ENCODE data around the gene IYD.

IYD gene

GRCh38 chr6:150345781-150346180 is 23.0 kb upstream of the IYD start:
- DNase-seq (ENCODE audit: extremely low spot score), result no peak
- POLR2A ChIA-PET, result no interaction called here
- CTCF ChIA-PET, result no interaction called here
- TF ChIP-seq NFRKB (IDR thresholded peaks at IDR 0.05) (no peak), CTBP1 (IDR thresholded peaks at IDR 0.05; ENCODE audit: borderline replicate concordance) (no peak), L3MBTL2 (conservative IDR thresholded peaks at IDR 0.05) (no peak), TARDBP (IDR thresholded peaks at IDR 0.05) (no peak), PKNOX1 (IDR thresholded peaks at IDR 0.05) (no peak), SUZ12 (IDR thresholded peaks at IDR 0.05) (no peak), FOXM1 (IDR thresholded peaks at IDR 0.05; ENCODE audit: borderline replicate concordance) (no peak), ELF4 (IDR thresholded peaks at IDR 0.05) (no peak), ZNF384 (IDR thresholded peaks at IDR 0.05) (no peak), ARNT (IDR thresholded peaks at IDR 0.05) (no peak), SP1 (IDR thresholded peaks at IDR 0.05) (no peak), FOXA1 (IDR thresholded peaks at IDR 0.05) (no peak)

- POLR2A ChIA-PET, result no interaction called here
- TF ChIP-seq NFRKB (IDR thresholded peaks at IDR 0.05) (no peak), ELF4 (IDR thresholded peaks at IDR 0.05) (no peak), PKNOX1 (IDR thresholded peaks at IDR 0.05) (no peak), FOXA1 (IDR thresholded peaks at IDR 0.05) (no peak), TARDBP (IDR thresholded peaks at IDR 0.05) (no peak), L3MBTL2 (conservative IDR thresholded peaks at IDR 0.05) (no peak), FOXM1 (IDR thresholded peaks at IDR 0.05; ENCODE audit: borderline replicate concordance) (no peak), SUZ12 (IDR thresholded peaks at IDR 0.05) (no peak), LEF1 (IDR thresholded peaks at IDR 0.05; ENCODE audit: borderline replicate concordance) (no peak), BHLHE40 (IDR thresholded peaks at IDR 0.05; ENCODE audit: borderline replicate concordance) (no peak), FOXK2 (IDR thresholded peaks at IDR 0.05) (no peak), CTBP1 (IDR thresholded peaks at IDR 0.05; ENCODE audit: borderline replicate concordance) (no peak), HDGF (IDR thresholded peaks at IDR 0.05; ENCODE audit: borderline replicate concordance) (no peak), ZNF384 (IDR thresholded peaks at IDR 0.05) (no peak), SP1 (IDR thresholded peaks at IDR 0.05) (no peak)
- CTCF ChIA-PET, result interaction anchor here (1.5 kb wide), 1 partner anchor 275 kb away, joined by 6 read pairs; no protein-coding TSS in a partner anchor
- DNase-seq (ENCODE audit: extremely low spot score), result no peak
Observed at GRCh38 chr6:150346346-150346745, 22.5 kb upstream of the IYD start.

GRCh38 chr6:150347845-150348244 is 21.0 kb upstream of the IYD start:
- no peak for TF ChIP-seq LEF1 (IDR thresholded peaks at IDR 0.05; ENCODE audit: borderline replicate concordance)
- no peak for TF ChIP-seq TARDBP (IDR thresholded peaks at IDR 0.05)
- no peak for TF ChIP-seq ZNF384 (IDR thresholded peaks at IDR 0.05)
- no peak for TF ChIP-seq SUZ12 (IDR thresholded peaks at IDR 0.05)
- no peak for TF ChIP-seq FOXK2 (IDR thresholded peaks at IDR 0.05)
- TF ChIP-seq HDGF (IDR thresholded peaks at IDR 0.05; ENCODE audit: borderline replicate concordance), result no peak
- no peak for TF ChIP-seq ARNT (IDR thresholded peaks at IDR 0.05)
- DNase-seq (ENCODE audit: extremely low spot score), result no peak
- ChIA-PET CTCF (no interaction called here), POLR2A (no interaction called here)

- CTCF ChIA-PET, result interaction anchor here (1.6 kb wide), 1 partner anchor 46 kb away, joined by 5 read pairs; no protein-coding TSS in a partner anchor
- DNase-seq (ENCODE audit: extremely low spot score), result no peak
- POLR2A ChIA-PET, result interaction anchor here (0.6 kb wide), 1 partner anchor 212 kb away, joined by 4 read pairs; no protein-coding TSS in a partner anchor
- no peak for TF ChIP-seq SP1 (IDR thresholded peaks at IDR 0.05)
- no peak for TF ChIP-seq FOXA1 (IDR thresholded peaks at IDR 0.05)
- no peak for TF ChIP-seq LEF1 (IDR thresholded peaks at IDR 0.05; ENCODE audit: borderline replicate concordance)
- no peak for TF ChIP-seq BHLHE40 (IDR thresholded peaks at IDR 0.05; ENCODE audit: borderline replicate concordance)
- no peak for TF ChIP-seq ZNF384 (IDR thresholded peaks at IDR 0.05)
- TF ChIP-seq L3MBTL2 (conservative IDR thresholded peaks at IDR 0.05), result no peak
- no peak for TF ChIP-seq FOXM1 (IDR thresholded peaks at IDR 0.05; ENCODE audit: borderline replicate concordance)
- TF ChIP-seq NFRKB (IDR thresholded peaks at IDR 0.05), result no peak
- no peak for TF ChIP-seq CTBP1 (IDR thresholded peaks at IDR 0.05; ENCODE audit: borderline replicate concordance)
- TF ChIP-seq TARDBP (IDR thresholded peaks at IDR 0.05), result no peak
- no peak for TF ChIP-seq ELF4 (IDR thresholded peaks at IDR 0.05)
- no peak for TF ChIP-seq ARNT (IDR thresholded peaks at IDR 0.05)
- no peak for TF ChIP-seq FOXK2 (IDR thresholded peaks at IDR 0.05)
- no peak for TF ChIP-seq SUZ12 (IDR thresholded peaks at IDR 0.05)
- no peak for TF ChIP-seq PKNOX1 (IDR thresholded peaks at IDR 0.05)
- no peak for TF ChIP-seq HDGF (IDR thresholded peaks at IDR 0.05; ENCODE audit: borderline replicate concordance)
Observed at GRCh38 chr6:150349546-150349945, 19.3 kb upstream of the IYD start.

- TF ChIP-seq BHLHE40 (IDR thresholded peaks at IDR 0.05; ENCODE audit: borderline replicate concordance) (no peak), ARNT (IDR thresholded peaks at IDR 0.05) (no peak), SP1 (IDR thresholded peaks at IDR 0.05) (no peak), PKNOX1 (IDR thresholded peaks at IDR 0.05) (no peak), FOXK2 (IDR thresholded peaks at IDR 0.05) (no peak), L3MBTL2 (conservative IDR thresholded peaks at IDR 0.05) (no peak), TARDBP (IDR thresholded peaks at IDR 0.05) (no peak), FOXM1 (IDR thresholded peaks at IDR 0.05; ENCODE audit: borderline replicate concordance) (no peak), LEF1 (IDR thresholded peaks at IDR 0.05; ENCODE audit: borderline replicate concordance) (no peak)
- no peak for DNase-seq (ENCODE audit: extremely low spot score)
- POLR2A ChIA-PET, result no interaction called here
- CTCF ChIA-PET, result interaction anchor here (0.6 to 1.0 kb wide), 5 partner anchors 22 to 463 kb away, joined by 3 to 8 read pairs (median 3); no protein-coding TSS in a partner anchor
Observed at GRCh38 chr6:150352321-150353296, 16.2 kb upstream of the IYD start.

All from HEK293T (cell line).